RWPE1 (cell line): Measurements from ENCODE around the gene SERTAD4.
"Not testable (repeated sequence)": the region's sequence is repeated elsewhere in the genome, so short reads cannot be mapped to it uniquely, and the experiment has no call there.

ENCODE experiments used
- CTCF ChIA-PET: fragments of 350-600 bp; sonication (Branson Sonifier 250); formaldehyde crosslinking; extraction: SDS; loops from one replicate; lab custom pipeline; 2021; lab: Yijun Ruan, JAX
- POLR2A ChIA-PET: fragments of 400-600 bp; formaldehyde crosslinking; extraction: SDS; loops from one replicate; lab custom pipeline; 2020; ENCODE audit warnings: antibody characterized with exemption; ENCODE audit not compliant: low non-redundant PET; lab: Yijun Ruan, JAX
- DNase-seq: peaks from one replicate; pipeline ENCODE4 v3.0.0; 2012; ENCODE audit warnings: low spot score
- H3K27ac ChIP-seq: fragments of 450-650 bp; 2 replicates; pipeline ENCODE4 v1.5.1; 2017
- CTCF ChIP-seq: fragments of 450-650 bp; conservative IDR thresholded peaks from 2 replicates; pipeline ENCODE4 v1.5.1; 2017; ENCODE audit warnings: low read depth, mild to moderate bottlenecking

The SERTAD4 gene

GRCh38 chr1:210232511-210233215 lies at the start of gene SERTAD4:
TSS of gene SERTAD4 (plus strand) at chr1:210232796. CDS start at chr1:210237961, 5,165 bp downstream.
- CTCF ChIA-PET: no interaction called here
- no peak for TF ChIP-seq CTCF
- POLR2A ChIA-PET: no interaction called here
- peak within 1 kb of the TSS; percentile 95 for H3K27ac ChIP-seq
- peak; percentile 64 for DNase-seq

- ChIA-PET CTCF (interaction anchor here (1.0 kb wide), 1 partner anchor 53 kb away, joined by 4 read pairs; no protein-coding TSS in a partner anchor), POLR2A (no interaction called here)
- no peak for TF ChIP-seq CTCF
- no peak for DNase-seq
- H3K27ac ChIP-seq: no peak overlapping the region
These were observed 47.5 kb upstream of the SERTAD4 start for GRCh38 chr1:210185063-210185462.

GRCh38 chr1:210187849-210188606 lies 44.6 kb upstream of the SERTAD4 start:
- CTCF ChIA-PET, POLR2A ChIA-PET: not testable (repeated sequence)
- peak overlapping the region; percentile 35; the same call in 1 of the 2 replicates for H3K27ac ChIP-seq
- peak; percentile 15 for DNase-seq

GRCh38 chr1:210189426-210189825 lies 43.2 kb upstream of the SERTAD4 start:
- no peak for DNase-seq
- ChIA-PET POLR2A (no interaction called here), CTCF (interaction anchor here (0.6 kb wide), 2 partner anchors 559 to 1181 kb away, joined by 3 read pairs; no protein-coding TSS in a partner anchor)
- no peak overlapping the region for H3K27ac ChIP-seq
- no peak for TF ChIP-seq CTCF

GRCh38 chr1:210195635-210196160 lies 36.9 kb upstream of the SERTAD4 start:
- CTCF ChIA-PET: interaction anchor here (0.6 kb wide), 1 partner anchor 77 kb away, joined by 3 read pairs; no protein-coding TSS in a partner anchor
- no peak for DNase-seq
- no peak for TF ChIP-seq CTCF
- no peak overlapping the region for H3K27ac ChIP-seq
- POLR2A ChIA-PET: no interaction called here

GRCh38 chr1:210196266-210196665 lies 36.3 kb upstream of the SERTAD4 start:
- DNase-seq, H3K27ac ChIP-seq, POLR2A ChIA-PET: not testable (repeated sequence)
- CTCF ChIA-PET: interaction anchor here (0.6 kb wide), 1 partner anchor 76 kb away, joined by 3 read pairs; no protein-coding TSS in a partner anchor

GRCh38 chr1:210198840-210199239 lies 33.8 kb upstream of the SERTAD4 start:
- TF ChIP-seq CTCF: no peak

More at GRCh38 chr1:210198840-210199239, 33.8 kb upstream of the SERTAD4 start:
- no peak overlapping the region for H3K27ac ChIP-seq
- POLR2A ChIA-PET: no interaction called here
- CTCF ChIA-PET: no interaction called here
- no peak for DNase-seq
